Endothelial cell of umbilical vein (primary cell): ENCODE data around the gene ZFP62. TPM values are rescaled to one million over a fixed set of nuclear protein-coding genes. Genes with fewer than 3 reads are reported as not detected.

Source experiments
- BruUV-seq: library from RNA; stranded (reverse); fragments of 400-500 nt; replicated peaks from 2 replicates; lab custom pipeline; 2021; lab: Mats Ljungman, UMichigan
- CTCF ChIA-PET: fragments of 300-600, 350-600 bp; sonication (Branson Sonifier 250); formaldehyde crosslinking; loops from one replicate; lab custom pipeline; 2021; ENCODE audit warnings: antibody characterized with exemption, inconsistent platforms; lab: Charles Lee
- POLR2A ChIA-PET: fragments of 300-600, 350-600 bp; sonication (Branson Sonifier 250); formaldehyde crosslinking; loops from one replicate; lab custom pipeline; 2021; ENCODE audit warnings: antibody characterized with exemption, inconsistent platforms; lab: Charles Lee
- DNase-seq: peaks from one replicate; pipeline ENCODE4 v3.0.0-alpha.2; 2011; ENCODE audit warnings: low read depth, low spot score
- FAIRE-seq: peaks from 2 replicates; lab custom pipeline; 2011; peaks lifted over from hg19 to GRCh38; lab: Jason Lieb, UNC
- H2AFZ ChIP-seq: 2 replicates; pipeline ENCODE4 v1.6.0; 2012; ENCODE audit warnings: low read depth, low read length, control low read depth, inconsistent platforms
- H3K27ac ChIP-seq: 2 replicates; pipeline ENCODE4 v1.5.1; 2011; ENCODE audit warnings: low read depth, mild to moderate bottlenecking, control low read depth, low read length, moderate library complexity; ENCODE audit not compliant: insufficient read depth
- H3K27me3 ChIP-seq, 2 experiments: 2 replicates each; pipeline versions ENCODE4 v1.6.0 to v1.6.1; 2011; ENCODE audit warnings: low read length in 2 of 2, mixed read lengths in 1 of 2; ENCODE audit not compliant: control insufficient read depth in 2 of 2, insufficient read depth in 2 of 2
- H3K36me3 ChIP-seq, 2 experiments: 2 replicates in 1 of 2; 3 replicates in 1 of 2; pipeline ENCODE4 v1.5.1; 2011; ENCODE audit warnings: low read length in 2 of 2, mild to moderate bottlenecking in 1 of 2, moderate library complexity in 1 of 2; ENCODE audit not compliant: control insufficient read depth in 2 of 2, insufficient read depth in 2 of 2; ENCODE audit errors: extremely low read depth in 1 of 2
- H3K4me1 ChIP-seq: 3 replicates; pipeline ENCODE4 v1.5.1; 2011; ENCODE audit warnings: mild to moderate bottlenecking, low read length; ENCODE audit not compliant: control insufficient read depth, insufficient read depth; ENCODE audit errors: extremely low read depth
- H3K4me2 ChIP-seq: 2 replicates; pipeline ENCODE4 v1.6.1; 2011; ENCODE audit warnings: low read length, control low read depth, mixed read lengths; ENCODE audit not compliant: insufficient read depth
- H3K4me3 ChIP-seq, 3 experiments: fragments of 200-600 bp in 1 of 3; sonication (generic), shearing (Covaris generic) in 1 of 3; replicated peaks in 1 of 3; 2 replicates each; pipeline ENCODE4 v1.5.1; 2011 to 2016; ENCODE audit warnings: control low read depth in 3 of 3, low read length in 3 of 3, mild to moderate bottlenecking in 2 of 3, inconsistent platforms in 1 of 3, low read depth in 1 of 3, moderate library complexity in 1 of 3; ENCODE audit not compliant: insufficient read depth in 1 of 3
- H3K79me2 ChIP-seq: 2 replicates; pipeline ENCODE4 v1.6.0; 2012; ENCODE audit warnings: low read length, inconsistent platforms; ENCODE audit not compliant: control insufficient read depth, insufficient read depth
- H3K9ac ChIP-seq: replicated peaks from 2 replicates; pipeline ENCODE3; 2011; ENCODE audit warnings: low read length, control low read depth; ENCODE audit not compliant: insufficient read depth; ENCODE audit errors: extremely low read depth
- H3K9me1 ChIP-seq: replicated peaks from 3 replicates; pipeline ENCODE4 v1.6.0; 2011; ENCODE audit warnings: mild to moderate bottlenecking, low read length; ENCODE audit not compliant: control insufficient read depth, insufficient read depth; ENCODE audit errors: extremely low read depth
- H3K9me3 ChIP-seq: replicated peaks from 2 replicates; pipeline ENCODE4 v1.5.1; 2012; ENCODE audit warnings: low read length, inconsistent platforms; ENCODE audit not compliant: control insufficient read depth, insufficient read depth
- H4K20me1 ChIP-seq: replicated peaks from 2 replicates; pipeline ENCODE3; 2011; ENCODE audit warnings: mild to moderate bottlenecking, low read length; ENCODE audit not compliant: control insufficient read depth, insufficient read depth; ENCODE audit errors: extremely low read depth
- CTCF ChIP-seq, 2 donors: IDR thresholded peaks; 1 replicate in 1 of 2; 2 replicates in 1 of 2; pipeline ENCODE4 v1.5.1; 2011; ENCODE audit warnings: low read length in 2 of 2, mild to moderate bottlenecking in 2 of 2, moderate library complexity in 2 of 2, control low read depth in 1 of 2, inconsistent platforms in 1 of 2, low read depth in 1 of 2; ENCODE audit not compliant: insufficient read depth in 1 of 2; ENCODE audit errors: extremely low read depth in 1 of 2
- EZH2 ChIP-seq: IDR thresholded peaks from 2 replicates; pipeline ENCODE4 v1.6.1; 2012; ENCODE audit warnings: borderline replicate concordance, low read depth, mild to moderate bottlenecking, moderate library complexity, low read length, inconsistent platforms; ENCODE audit not compliant: severe bottlenecking
- FOS ChIP-seq: IDR thresholded peaks from 2 replicates; pipeline ENCODE4 v1.6.1; 2011; ENCODE audit warnings: mild to moderate bottlenecking, low read length, moderate library complexity, borderline replicate concordance; ENCODE audit not compliant: insufficient read depth
- GATA2 ChIP-seq: IDR thresholded peaks from 2 replicates; pipeline ENCODE4 v1.7.0; 2011; ENCODE audit warnings: low read depth, mild to moderate bottlenecking, moderate library complexity, mixed read lengths, low read length; ENCODE audit not compliant: insufficient read length, insufficient read depth
- JUN ChIP-seq: IDR thresholded peaks from 2 replicates; pipeline ENCODE4 v1.6.1; 2011; ENCODE audit warnings: borderline replicate concordance, low read depth; ENCODE audit not compliant: insufficient read length, insufficient read depth
- MAX ChIP-seq: IDR thresholded peaks from 2 replicates; pipeline ENCODE4 v1.6.1; 2011; ENCODE audit not compliant: insufficient read depth, insufficient read length
- MYC ChIP-seq: IDR thresholded peaks from one replicate; pipeline ENCODE4 v1.6.1; 2011; ENCODE audit warnings: mild to moderate bottlenecking, low read depth, low read length
- POLR2A ChIP-seq: IDR thresholded peaks from 2 replicates; pipeline ENCODE4 v1.6.1; 2012; ENCODE audit warnings: low read depth, mild to moderate bottlenecking, control low read depth, low read length
- POLR2AphosphoS5 ChIP-seq: IDR thresholded peaks from 2 replicates; pipeline ENCODE4 v1.6.1; 2012; ENCODE audit warnings: low read depth, mild to moderate bottlenecking, control low read depth, low read length, moderate library complexity; ENCODE audit not compliant: insufficient read depth
- dilution Hi-C: fragments of 300-500 bp; cut with MboI; formaldehyde crosslinking; loops from one replicate; pipeline ENCODE4 v1.15.0; 2019; ENCODE audit warnings: low sequenced_read_pairs; ENCODE audit not compliant: extremely low pct_ligation_motif_present
- intact Hi-C: fragments of 100-400 bp; cut with micrococcal nuclease; formaldehyde crosslinking; loops from one replicate; pipeline ENCODE4 v1.10.0; 2022
- polyA plus RNA-seq, 4 experiments: library from polyadenylated mRNA; depleted of rRNA in 3 of 4; stranded (reverse) in 3 of 4; unstranded in 1 of 4; fragments of >200 nt; gene quantifications; 2 replicates each; pipeline versions ENCODE4 v1.2.1 to v1.2.3, GENCODE V29; 2011 to 2012; ENCODE audit warnings: missing spikeins in 1 of 4
- total RNA-seq: library from RNA; stranded (reverse); gene quantifications from 2 replicates; pipeline ENCODE4 v1.2.3, GENCODE V29; 2021

The ZFP62 gene
- total and polyA plus RNA-seq, 2 donors (not counting 3 experiments of a cell fraction or from before 2014, with no cell fraction given) = 3.7 to 19.7 TPM

- ChIA-PET CTCF (interaction anchor here (0.6 to 1.2 kb wide), 2 partner anchors 16 to 29 kb away, joined by 3 to 4 read pairs; no protein-coding TSS in a partner anchor), POLR2A (interaction anchor here (0.7 to 1.0 kb wide), 2 partner anchors 10 to 246 kb away, joined by 3 to 4 read pairs; no protein-coding TSS in a partner anchor)
- intact Hi-C loops = no loop called here
- dilution Hi-C loops = no loop called here
- Histone ChIP-seq H3K4me2 (peak overlapping the region; percentile 40), H3K9ac (no peak overlapping the region), H3K9me3 (peaks cover 28% of the 10 kb centered on the region), H2AFZ (no peak overlapping the region), H3K27me3 (no peaks in the 10 kb centered on the region), H3K36me3 (peaks cover 16 to 29% of the 10 kb centered on the region in 2 experiments), H3K27ac (no peak overlapping the region), H3K4me3 (no peak overlapping the region), H3K79me2 (no peaks in the 10 kb centered on the region), H4K20me1 (no peaks in the 10 kb centered on the region), H3K9me1 (no peaks in the 10 kb centered on the region), H3K4me1 (peaks cover 6% of the 10 kb centered on the region)
- DNase-seq (peak; percentile 63), FAIRE-seq (no peak)
- BruUV-seq = no TSS peak
- TF ChIP-seq MAX (no peak), FOS (peak; percentile 79), GATA2 (no peak), CTCF (IDR thresholded peaks at IDR 0.05; ENCODE audit: extremely low read depth in 1 of 2, insufficient read depth in 1 of 2, low read depth in 1 of 2, low read length in 2 of 2) (no peak), JUN (peak; percentile 64), EZH2 (no peak), POLR2AphosphoS5 (no peak), POLR2A (no peak), MYC (no peak)
These were observed 8.6 kb downstream of the ZFP62 start for GRCh38 chr5:180852495-180852894.
